ENCODE measurements around the gene SDSL. TPM values are rescaled to one million over a fixed set of nuclear protein-coding genes. Genes with fewer than 3 reads are reported as not detected.

The SDSL gene
- total RNA-seq, 1 experiment from 2014 or later: 0.46 TPM

DNA sequence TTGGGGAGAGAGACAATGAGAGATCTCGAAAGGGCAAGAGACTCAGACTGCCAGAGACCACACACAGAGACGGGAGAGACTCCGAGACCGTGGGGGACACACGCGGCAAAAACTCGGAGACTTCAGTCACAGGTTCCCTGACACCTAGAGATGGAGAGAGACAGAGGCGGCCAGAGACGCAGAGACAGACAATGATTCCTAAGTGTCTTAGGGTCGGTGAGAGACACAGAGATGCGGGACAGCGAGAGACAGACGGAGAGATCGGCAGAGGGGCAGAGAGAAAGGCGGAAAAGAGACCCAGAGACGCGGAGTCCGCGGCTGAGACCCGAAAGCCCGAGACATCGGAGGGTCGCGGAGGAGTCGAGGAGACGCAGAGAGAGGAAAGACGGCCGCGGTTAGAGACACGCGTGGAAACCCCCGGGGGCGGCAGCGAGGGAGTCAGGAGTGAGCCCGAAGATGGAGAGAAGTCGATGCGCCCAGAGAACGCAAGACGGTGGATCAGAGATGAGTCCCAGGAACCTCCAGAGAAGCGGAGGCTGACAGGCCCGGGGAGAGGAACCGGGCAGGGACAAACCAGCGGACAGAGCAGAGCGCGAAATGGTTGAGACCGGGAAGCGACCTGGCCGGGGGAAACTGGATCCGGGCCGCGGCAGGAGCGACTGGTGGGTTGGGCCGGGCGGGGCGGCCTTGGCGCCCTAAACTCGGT, 41.7 kb downstream of the SDSL start:
- Histone ChIP-seq H3K4ac (ENCODE audit: low read depth, low read length) (no peak overlapping the region), H3K9me3 (ENCODE audit: control insufficient read depth, low read depth, low read length) (no peaks in the 10 kb centered on the region), H3K18ac (ENCODE audit: insufficient read length, low read depth, low read length) (no peak overlapping the region), H2BK12ac (ENCODE audit: insufficient read length, low read depth, low read length) (no peak overlapping the region), H4K8ac (replicated peaks; ENCODE audit: insufficient read length, low read depth, low read length) (no peak overlapping the region), H4K5ac (ENCODE audit: insufficient read length, low read depth, low read length) (no peak overlapping the region), H4K20me1 (ENCODE audit: control insufficient read depth, insufficient read depth, insufficient read length) (no peaks in the 10 kb centered on the region), H3K4me2 (ENCODE audit: insufficient read depth, insufficient read length, low read length) (peak overlapping the region; percentile 40), H3K23me2 (ENCODE audit: insufficient read length, low read depth, low read length, poor library complexity, severe bottlenecking) (peaks cover 13% of the 10 kb centered on the region), H3K56ac (ENCODE audit: insufficient read length, low read depth, low read length) (no peak overlapping the region), H2AK5ac (ENCODE audit: insufficient read length, low read length) (no peak overlapping the region), H3K27me3 (ENCODE audit: insufficient read depth, low read length) (peaks cover 64% of the 10 kb centered on the region), H3K4me1 (ENCODE audit: insufficient read depth, low read length) (no peaks in the 10 kb centered on the region; the same call in 1 of the 2 replicates), H2BK120ac (ENCODE audit: low read depth, low read length, poor library complexity, severe bottlenecking) (no peak overlapping the region), H3K14ac (ENCODE audit: insufficient read depth, low read length) (no peak overlapping the region), H2AFZ (ENCODE audit: low read length) (no peak overlapping the region), H3K79me2 (ENCODE audit: insufficient read depth, low read length) (no peaks in the 10 kb centered on the region), H3K79me1 (ENCODE audit: insufficient read depth, low read depth, low read length, poor library complexity, severe bottlenecking) (no peaks in the 10 kb centered on the region), H2BK20ac (ENCODE audit: low read depth, low read length, poor library complexity, severe bottlenecking) (no peak overlapping the region), H2BK15ac (ENCODE audit: low read depth, low read length) (no peak overlapping the region), H3T11ph (ENCODE audit: low read length) (no peak overlapping the region), H4K91ac (ENCODE audit: insufficient read length, low read depth, low read length) (no peak overlapping the region), H2BK5ac (ENCODE audit: insufficient read length, low read length) (no peak overlapping the region), H3K23ac (ENCODE audit: insufficient read length, low read depth, low read length) (no peak overlapping the region), H3K27ac (ENCODE audit: insufficient read length, low read depth, low read length) (no peak overlapping the region), H3K9ac (ENCODE audit: extremely low read depth, insufficient read length, low read length) (no peak overlapping the region)
- Mint-ChIP-seq H3K4me3 (peak overlapping the region; percentile 52 to 71), H3K27ac (peak overlapping the region in 1 of 3 experiments; percentile 2; a peak in 1 of 7 replicates), H3K36me3 (ENCODE audit: insufficient read depth in 1 of 3, low read depth in 3 of 3) (peaks cover 0 to 29% (median 2%) of the 10 kb centered on the region in 3 experiments; a peak in 5 of 7 replicates), H3K9me3 (peaks cover 0 to 2% of the 10 kb centered on the region in 2 experiments; a peak in 2 of 5 replicates), H3K27me3 (ENCODE audit: low read depth) (peaks cover 99% of the 10 kb centered on the region), H3K4me1 (peaks cover 42 to 43% of the 10 kb centered on the region in 2 experiments)
- peak; percentile 65 for DNase-seq
- TF ChIP-seq, protein P1, sequence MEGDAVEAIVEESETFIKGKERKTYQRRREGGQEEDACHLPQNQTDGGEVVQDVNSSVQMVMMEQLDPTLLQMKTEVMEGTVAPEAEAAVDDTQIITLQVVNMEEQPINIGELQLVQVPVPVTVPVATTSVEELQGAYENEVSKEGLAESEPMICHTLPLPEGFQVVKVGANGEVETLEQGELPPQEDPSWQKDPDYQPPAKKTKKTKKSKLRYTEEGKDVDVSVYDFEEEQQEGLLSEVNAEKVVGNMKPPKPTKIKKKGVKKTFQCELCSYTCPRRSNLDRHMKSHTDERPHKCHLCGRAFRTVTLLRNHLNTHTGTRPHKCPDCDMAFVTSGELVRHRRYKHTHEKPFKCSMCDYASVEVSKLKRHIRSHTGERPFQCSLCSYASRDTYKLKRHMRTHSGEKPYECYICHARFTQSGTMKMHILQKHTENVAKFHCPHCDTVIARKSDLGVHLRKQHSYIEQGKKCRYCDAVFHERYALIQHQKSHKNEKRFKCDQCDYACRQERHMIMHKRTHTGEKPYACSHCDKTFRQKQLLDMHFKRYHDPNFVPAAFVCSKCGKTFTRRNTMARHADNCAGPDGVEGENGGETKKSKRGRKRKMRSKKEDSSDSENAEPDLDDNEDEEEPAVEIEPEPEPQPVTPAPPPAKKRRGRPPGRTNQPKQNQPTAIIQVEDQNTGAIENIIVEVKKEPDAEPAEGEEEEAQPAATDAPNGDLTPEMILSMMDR (conservative IDR thresholded peaks at IDR 0.05): no peak
- WGBS (ENCODE audit: extremely low coverage, insufficient read length, low lambda C conversion rate): no CpG with 5 or more reads among the region's 57 CpGs
